HTR-8/SVneo (cell line): ENCODE data around the gene ODF2L.

Experiments
- DNase-seq: peaks from one replicate; pipeline ENCODE4 v3.0.0; 2011; ENCODE audit warnings: low spot score, mixed read lengths; ENCODE audit not compliant: insufficient read length
- FAIRE-seq: peaks from 2 replicates; lab custom pipeline; 2011; peaks lifted over from hg19 to GRCh38; lab: Jason Lieb, UNC

ODF2L gene, protein sequence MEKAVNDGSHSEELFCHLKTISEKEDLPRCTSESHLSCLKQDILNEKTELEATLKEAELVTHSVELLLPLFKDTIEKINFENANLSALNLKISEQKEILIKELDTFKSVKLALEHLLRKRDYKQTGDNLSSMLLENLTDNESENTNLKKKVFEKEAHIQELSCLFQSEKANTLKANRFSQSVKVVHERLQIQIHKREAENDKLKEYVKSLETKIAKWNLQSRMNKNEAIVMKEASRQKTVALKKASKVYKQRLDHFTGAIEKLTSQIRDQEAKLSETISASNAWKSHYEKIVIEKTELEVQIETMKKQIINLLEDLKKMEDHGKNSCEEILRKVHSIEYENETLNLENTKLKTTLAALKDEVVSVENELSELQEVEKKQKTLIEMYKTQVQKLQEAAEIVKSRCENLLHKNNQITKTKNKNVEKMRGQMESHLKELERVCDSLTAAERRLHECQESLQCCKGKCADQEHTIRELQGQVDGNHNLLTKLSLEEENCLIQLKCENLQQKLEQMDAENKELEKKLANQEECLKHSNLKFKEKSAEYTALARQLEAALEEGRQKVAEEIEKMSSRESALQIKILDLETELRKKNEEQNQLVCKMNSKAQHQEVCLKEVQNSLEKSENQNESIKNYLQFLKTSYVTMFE

DNA sequence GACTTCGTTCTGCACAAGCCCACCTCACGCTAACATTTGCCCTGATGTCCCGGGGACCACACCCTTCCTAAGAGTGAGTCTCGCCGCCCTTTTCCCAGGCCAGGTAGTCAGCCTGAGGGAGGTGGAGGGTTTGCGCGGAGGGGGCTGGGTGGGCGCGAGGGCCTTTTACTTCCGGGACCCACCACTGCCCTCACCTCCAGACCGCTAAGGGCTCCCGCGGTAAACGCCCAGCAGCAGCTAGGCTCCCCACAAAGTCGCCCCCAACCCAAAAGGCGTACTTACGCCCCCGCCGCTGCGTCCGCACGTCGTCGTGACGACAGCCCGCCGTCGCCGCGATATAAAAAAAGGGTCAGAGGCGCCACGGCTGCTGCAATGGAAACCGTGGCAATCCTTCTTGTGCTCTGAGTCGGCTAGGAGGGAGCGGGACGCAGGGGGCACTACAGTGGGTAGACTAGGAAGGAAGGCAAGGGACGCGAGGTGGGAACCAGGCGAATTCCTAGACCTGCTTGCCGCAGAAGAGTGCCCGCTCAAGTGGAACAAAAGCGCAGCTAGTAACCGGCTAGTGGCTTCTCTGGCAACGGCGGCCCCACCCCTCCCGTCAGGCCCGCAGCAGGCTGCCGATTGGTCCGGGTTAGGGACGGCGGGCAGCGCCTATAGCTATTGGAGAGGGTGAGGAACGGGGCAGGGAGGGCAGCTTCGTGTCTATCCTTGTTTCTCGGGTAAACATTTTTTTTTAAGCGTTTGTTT is at the start of gene ODF2L:
ODF2L (minus strand) TSS at position 573 of the 747 bp plus-strand sequence. CDS start 9,296 bp downstream, outside the sequence.
- FAIRE-seq, result no peak

DNA sequence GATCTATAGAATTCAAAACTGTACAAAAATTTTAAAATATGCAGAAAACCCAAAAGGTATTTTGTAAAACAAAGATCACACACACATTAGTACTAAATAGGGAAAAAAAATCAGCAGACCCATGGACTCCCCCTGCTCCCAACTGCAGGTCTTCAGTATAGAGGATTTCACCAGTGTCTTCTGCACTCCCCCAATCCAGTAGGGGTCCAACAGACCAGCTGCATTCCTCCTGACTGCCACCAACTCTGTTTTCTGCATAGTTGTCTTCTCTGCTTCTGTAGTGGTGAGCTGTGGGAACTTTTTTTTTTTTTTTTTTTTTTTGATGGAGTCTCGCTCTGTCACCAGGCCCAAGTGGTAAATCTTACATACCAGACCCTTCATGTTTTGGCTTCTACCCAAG is 49.8 kb upstream of the ODF2L start:
- FAIRE-seq (no peak), DNase-seq (no peak)

More for the DNA sequence above, at the start of gene ODF2L:
- DNase-seq, result peak; percentile 67

DNA sequence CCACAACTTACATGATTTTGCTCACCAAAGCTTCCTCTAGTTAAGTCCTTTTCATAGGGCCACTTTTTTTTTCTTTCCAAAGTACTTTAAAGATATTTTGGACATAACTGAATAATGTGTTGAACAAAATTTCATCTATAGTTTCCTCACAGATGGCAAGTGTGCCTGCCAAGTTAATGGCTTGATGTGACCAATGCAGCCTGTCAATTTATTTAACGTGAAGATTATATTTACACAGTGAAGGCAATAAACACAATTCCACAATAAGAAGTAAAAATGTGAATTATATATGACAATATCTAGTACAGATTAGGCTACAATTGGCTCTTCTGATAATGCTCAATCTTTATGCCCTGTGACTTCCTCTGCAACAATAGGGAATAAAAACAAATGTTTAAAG is 45.9 kb upstream of the ODF2L start:
- no peak for FAIRE-seq
- DNase-seq, result no peak

DNA sequence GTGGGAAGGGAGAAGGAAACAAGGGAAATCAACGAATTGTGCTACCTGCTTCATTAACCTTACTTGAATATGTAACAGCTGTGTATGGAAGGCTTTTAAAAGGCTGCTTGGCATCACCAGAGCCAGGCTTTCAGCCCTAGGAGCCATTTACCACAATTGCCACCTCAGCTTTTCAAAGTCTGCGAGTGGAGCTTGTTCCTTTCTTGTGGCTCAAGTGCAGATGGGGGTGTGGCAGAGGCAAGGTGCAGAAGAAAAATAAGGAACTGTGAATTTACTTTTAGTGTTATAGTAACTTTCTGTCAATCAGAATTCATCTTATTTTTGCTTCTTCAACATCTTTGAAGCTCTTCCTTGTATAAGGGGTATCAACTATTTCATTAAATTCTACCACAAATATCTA is 45.5 kb upstream of the ODF2L start:
- no peak for DNase-seq
- FAIRE-seq, result no peak

DNA sequence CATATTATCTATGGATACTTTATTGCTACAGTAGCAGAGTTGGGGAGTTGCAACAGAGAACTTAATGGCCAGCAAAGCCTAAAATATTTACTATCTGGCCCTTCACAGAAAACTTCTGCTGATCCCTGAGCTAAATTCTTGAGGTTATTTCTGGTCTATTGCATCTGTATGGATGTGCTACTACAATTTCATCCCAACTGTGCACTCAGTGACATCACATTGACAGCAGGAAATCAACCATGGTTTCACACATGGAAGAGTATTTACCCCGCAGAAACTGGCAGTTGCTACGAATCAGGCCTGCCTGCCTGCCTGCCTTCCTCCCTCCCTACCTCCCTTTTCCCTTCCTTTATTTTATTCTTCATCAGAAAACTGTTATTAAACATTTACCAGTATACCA is 39.9 kb upstream of the ODF2L start:
- no peak for DNase-seq
- no peak for FAIRE-seq

DNA sequence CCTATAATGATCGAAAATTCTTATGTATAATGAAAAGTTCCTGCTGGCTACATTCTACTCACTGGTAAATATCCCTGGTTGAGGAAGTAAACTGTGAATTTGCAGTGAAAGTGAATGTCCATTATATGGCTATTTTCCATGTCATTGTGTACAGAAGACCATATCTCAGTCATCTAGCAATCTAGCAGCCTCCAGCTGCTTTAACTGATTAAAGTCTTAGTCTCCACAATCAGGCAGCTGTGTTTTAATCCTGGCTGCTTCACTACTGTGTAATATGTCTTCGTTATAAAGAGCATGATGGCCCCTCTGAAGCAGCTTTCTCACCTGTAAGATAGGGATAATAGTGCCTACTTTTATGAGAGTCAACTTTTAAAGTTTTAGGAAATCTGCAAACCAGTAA is 39.2 kb upstream of the ODF2L start:
- FAIRE-seq, result no peak
- DNase-seq, result no peak

DNA sequence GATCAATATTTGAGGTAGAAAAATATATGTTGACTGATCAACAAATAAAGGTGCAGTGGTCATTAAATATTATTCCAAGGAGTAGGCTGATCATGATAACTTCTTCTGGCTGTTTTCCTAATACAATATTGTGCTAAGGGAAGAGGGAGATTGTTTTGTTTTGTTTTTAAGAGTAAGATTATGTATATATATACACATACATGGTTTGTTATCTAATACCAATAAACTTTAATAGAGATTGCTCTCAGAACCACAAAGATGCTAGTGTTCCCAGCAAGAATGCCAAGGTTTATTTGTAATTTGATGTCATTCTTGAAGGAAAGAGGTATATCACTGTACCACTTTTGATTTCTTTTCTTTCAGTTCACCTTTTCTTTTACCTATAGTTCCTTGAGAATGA is 37.9 kb upstream of the ODF2L start:
- no peak for FAIRE-seq

DNA sequence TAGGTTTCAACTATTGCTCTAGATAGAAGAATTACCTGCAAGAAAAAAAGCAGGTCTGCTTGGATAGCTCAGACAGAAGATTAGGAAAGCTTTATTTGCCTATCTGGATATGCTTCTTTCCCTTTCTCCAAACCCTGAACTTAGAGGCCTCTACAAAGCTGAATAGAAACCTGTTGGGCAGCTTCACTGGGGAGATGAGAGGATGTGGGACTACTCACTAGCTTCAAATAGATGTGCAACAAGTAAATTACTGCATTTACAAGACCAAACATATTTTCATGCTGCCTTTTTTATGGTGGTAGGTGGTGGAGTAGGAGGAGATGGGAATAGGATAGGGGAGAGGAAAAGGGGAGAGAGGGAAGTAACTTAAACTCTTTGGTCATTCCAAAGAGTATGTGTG is 34.3 kb upstream of the ODF2L start:
- DNase-seq (no peak), FAIRE-seq (no peak)

More for the DNA sequence above, 37.9 kb upstream of the ODF2L start:
- DNase-seq, result no peak

DNA sequence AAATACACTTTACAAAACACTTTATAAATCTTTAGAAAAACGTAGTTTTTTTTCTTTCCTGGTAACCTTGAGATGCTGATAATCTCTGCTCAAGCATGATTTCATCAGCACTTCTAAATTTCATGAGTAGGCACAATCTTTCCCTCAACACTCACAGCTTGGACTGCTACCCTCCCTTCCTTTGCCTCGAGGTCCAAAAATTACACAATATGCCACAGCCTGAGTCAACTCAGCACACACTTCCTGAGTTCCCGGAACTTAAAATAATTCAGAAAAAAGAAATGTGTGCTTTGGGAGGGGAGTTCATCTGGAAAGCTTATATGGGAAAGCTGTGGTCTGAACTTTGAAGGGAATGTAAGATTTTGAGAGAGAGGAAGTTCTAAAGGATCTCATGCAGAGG is 33.7 kb upstream of the ODF2L start:
- peak; percentile 40 for DNase-seq
- no peak for FAIRE-seq

DNA sequence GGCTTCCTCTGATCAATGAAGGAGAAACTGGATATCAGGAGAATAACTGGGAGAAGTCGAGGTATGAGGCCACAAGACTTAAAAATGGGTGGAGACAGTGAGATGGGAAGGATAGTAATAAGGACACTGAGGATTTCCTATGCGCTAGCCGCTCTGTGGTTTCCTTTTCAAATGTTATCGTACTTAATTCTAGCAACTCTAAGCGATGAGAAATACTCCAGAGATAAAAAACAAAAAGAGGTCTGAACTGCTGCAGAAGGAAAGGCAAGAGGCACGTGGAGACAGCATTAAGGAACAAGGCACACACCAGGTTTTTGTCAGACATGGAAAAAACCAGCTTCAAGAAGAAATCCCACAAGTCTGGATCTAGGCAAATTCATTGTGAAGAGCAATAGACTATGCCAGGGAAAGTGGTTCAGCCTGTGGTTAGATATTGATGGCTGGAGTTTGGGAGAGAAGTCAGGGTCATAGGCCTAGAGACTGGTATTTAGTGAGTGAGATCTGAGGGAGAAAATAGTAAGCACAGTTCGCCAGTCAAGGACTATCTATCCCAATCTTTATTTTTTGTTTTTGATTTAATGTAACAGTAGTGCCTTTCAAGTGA is 33.1 kb upstream of the ODF2L start:
- FAIRE-seq (no peak), DNase-seq (no peak)

DNA sequence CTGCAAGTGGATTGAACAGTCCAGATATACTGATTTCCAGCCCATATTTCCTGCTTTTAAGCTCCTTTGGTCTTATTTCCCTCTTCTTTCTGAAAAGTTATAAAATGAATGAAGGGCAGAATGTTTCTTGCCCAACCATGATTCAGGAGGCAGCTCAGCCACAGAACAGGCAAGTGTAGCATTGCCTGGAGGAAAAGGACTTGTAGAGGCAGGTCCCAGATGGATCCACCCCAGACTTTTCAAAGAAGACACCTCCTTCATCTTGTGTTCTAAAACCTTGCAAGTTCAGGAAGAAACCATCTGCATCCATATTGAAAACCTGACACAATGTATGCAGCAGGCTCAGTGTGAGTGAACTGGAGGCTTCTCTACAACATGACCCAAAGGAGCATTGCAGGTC is 27.8 kb upstream of the ODF2L start, which contains the start of gene CLCA2:
CLCA2 (plus strand) TSS at position 299 of the 400 bp plus-strand sequence; CDS start at position 376, 77 bp downstream.
- DNase-seq, result no peak
- FAIRE-seq, result no peak

DNA sequence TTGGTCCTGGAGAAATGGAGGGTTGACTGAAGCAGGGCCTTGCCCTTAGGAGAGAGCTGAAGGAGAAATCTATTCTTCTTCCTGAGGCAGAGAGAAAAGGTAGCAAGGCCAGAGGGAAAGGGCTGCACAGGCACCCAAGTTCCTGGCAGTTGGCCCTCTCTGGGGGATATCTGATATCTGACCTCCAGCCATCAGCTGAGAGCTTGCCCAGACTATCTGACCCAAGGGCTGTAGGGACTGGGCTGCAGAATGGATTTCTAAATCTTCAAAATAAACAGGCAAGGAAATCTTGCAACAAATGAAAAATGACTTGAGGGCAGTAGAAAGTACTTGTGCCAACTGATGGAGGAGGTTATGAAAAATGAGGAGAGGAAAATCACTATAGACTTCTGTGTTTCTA is 27.4 kb upstream of the ODF2L start:
- FAIRE-seq (no peak), DNase-seq (no peak)

DNA sequence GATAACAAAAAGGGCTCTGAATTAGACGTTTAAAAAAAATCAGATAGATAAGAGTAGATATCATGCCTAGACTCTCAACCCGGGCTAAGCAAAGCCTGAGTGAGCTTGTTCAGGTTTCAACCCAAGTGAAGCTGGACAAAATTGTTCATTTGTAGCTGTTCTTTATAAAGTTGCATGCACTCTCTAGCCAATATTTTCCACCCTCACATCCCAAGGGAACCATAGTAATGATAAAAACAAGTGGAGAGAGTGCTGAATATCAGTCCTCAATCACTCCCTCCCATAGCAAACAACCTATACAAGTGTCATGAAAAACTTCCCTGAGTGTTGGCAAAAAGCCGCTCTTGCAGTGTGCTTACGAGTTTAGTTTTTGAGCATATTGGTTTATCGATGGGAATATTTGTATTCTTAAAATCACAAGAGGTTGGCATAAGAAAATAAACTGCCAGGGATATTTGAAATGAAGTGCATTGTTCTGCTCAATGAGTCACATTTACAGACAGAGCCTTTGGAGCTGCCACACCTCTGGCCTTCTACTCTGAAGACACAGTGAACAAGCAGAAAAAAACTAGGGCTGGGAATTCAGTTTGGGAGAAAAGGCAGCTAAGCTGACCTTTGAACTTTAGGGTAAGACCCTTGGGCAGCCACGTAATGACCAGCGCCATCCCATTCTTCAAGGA is 25.6 kb upstream of the ODF2L start:
- FAIRE-seq (no peak), DNase-seq (no peak)

DNA sequence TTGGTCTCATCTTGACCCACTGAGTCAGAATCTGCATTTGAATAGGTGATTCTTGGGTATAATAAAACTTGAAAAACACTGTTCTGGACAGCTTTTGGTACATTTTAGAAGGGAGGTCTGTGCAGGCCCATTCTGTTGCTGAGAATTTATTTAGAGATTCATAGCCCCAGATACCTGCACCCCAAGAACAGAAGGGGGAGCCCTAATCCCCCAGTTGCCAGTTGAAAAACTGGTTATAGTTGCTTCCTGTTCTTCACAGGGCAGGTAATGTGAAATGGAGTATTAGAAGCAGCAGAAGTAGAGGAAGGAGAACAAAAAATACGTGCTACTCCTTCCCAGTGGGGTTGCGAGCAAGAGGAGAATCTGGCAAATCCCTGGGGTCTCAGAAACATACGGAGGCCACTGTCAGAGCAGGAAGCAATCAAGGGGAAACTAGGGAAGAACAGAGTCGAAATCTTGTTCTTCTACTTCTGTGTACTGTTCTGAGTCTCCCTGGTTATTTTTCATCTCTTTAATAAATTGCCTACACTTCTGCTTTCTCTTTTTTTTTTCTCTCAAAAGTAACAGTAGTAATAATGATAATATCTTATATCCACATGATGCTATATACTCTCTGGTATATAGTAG is 23.3 kb upstream of the ODF2L start:
- FAIRE-seq, result no peak
- DNase-seq, result no peak

DNA sequence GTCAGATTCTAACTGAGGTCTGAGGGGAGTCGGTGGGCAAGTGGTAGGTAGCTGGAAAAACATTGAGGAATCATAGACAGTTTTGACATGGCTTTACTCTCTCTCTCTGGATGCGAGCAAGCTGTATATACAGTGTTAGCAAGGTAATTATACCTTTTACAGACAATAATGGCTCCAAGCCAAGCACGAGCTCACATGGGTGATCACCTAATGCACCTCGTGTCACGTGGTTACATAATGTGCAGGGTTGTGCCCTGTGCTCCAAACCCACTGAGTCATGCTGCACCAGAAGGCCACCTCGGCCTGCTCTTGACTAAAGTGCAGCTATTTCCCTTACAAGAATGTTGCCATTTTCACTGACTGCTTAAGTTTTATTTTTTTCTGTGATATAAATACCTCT is 20.2 kb upstream of the ODF2L start:
- DNase-seq (no peak), FAIRE-seq (no peak)

DNA sequence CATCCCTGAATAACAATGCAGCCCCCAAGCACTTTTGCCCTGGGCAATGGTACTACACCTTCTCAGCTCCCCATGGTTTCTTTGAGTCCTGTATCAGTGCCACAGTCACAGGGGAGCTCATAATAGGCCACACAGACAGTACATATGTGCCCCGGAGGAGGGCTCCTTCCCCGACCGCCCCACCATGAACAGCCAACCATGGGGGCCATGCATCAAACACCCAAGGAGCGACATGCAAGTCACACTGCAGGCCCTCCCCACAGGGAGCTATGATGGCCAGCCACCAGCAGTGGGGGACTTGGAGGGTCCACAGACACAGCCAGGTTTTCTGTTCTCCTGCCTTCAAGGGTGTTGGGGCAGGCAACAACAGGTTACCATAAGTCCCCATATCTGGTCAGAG is 14.8 kb upstream of the ODF2L start:
- DNase-seq, result no peak
- no peak for FAIRE-seq

DNA sequence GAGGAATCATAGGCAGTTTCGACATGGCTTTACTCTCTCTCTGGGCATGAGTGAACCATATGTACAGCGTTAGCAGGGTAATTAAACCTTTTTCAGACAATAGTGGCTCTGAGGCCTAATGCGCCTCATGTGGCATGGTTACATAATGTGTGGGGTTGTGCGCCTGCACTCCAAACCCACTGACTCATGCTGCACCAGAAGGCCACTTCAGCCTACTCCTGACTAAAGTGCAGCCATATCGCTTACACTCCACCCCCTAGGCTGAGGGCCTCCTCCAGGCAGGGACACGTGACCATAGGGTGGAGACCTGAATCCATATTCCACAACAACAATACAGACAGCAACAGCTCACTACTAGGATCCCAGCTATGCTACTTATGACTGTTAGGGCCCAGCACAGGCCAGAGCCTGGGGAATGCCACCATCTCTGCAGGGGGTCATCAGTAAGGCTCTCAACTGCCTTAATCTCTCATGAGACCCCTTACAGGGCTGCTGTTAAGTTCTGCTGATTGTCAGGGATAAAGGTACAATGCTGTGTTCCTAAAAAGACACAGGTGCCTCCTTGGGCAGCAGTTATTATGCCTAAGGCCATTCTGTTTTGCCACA is 13.4 kb upstream of the ODF2L start:
- DNase-seq, result no peak
- no peak for FAIRE-seq

DNA sequence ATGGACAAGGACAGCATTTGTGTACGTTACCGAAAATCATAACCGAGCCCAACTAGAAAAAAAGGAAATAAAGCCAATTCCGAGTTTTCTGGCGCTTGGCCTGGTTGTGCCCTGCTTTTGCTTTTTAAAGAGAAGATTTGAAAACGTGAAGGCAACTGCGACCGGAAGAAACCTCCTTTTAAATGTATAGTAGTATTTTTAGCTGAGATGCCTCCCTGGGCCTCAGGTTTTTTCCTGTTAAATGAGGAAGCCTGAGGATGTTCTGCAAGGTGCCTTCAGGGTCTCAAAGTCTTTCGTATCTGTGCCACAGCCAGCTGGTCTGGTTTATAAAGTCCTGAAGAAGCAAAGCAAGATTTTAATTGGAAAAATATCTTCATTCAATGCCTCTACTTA is 371 bp upstream of the ODF2L start:
- DNase-seq (no peak), FAIRE-seq (no peak)

DNA sequence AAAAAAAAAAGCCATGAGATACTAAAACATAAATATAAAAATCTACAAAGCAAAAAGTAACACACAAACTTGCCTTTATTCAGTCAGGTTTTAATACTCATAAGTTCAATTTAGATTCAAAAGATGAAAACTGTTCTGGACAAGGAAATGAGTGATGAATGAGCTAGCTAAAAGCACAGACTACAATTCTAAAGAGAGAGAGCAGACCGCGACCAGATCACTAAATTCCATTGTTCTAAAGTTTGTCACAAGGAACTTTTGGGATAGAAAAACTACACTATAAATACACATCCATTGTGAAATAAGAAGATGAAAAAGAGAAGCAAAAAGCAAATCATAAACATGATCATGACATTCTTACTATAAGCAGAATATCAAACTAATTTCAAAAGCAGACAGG is 1.7 kb downstream of the ODF2L start:
- no peak for FAIRE-seq
- DNase-seq, result no peak
